Measurements from ENCODE around the gene GLCE.

DNA sequence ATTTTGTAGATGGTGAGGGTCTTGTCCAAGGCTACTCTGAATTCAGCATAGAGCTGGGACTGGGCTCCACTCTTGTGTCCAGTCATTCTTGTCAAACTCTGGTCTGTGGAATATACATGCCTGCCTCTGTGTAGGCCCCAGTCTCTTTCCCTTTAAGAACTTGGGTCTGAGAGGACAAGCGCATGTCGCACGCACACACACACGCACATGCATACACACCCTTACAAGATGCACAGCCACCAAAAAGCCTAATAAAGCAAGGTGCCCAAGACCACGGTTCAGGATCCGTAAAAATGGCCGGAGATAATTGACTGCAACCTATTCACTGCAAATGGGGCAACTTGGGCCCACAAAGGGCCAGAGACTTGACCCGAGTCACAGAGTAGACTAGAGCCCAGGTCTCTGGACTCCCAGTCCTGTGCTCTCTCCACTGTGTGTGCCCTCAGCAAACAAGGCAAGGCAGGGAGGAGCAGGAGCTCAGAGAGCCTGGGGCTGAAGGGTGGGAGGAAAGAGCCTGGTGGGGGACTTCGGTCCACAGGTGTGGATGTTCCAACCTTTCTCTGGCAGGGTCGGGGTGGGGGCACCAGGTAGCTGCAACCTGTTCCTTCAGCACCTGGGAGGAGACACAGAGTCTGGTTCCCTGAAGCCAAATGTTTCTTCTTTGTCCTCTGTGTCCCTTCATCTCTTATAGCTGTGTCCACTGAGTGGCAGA lies 137.4 kb downstream of the GLCE start:
- TF ChIP-seq EZH2phosphoT487 (IDR thresholded peaks at IDR 0.05; ENCODE audit: insufficient read depth, low read depth) (no peak), EZH2 (IDR thresholded peaks at IDR 0.05; ENCODE audit: insufficient read depth, poor library complexity, severe bottlenecking) (no peak)

Data from GM23248 (cell line).